CD14-positive monocyte (primary cell): ENCODE data around the gene CARD11. TPM values are rescaled to one million over a fixed set of nuclear protein-coding genes. Genes with fewer than 3 reads are reported as not detected.

Experiments
- DNase-seq, 3 donors: peaks; one replicate each; pipeline ENCODE4 v3.0.0-alpha.2; 2011 to 2022
- H2AFZ ChIP-seq: 2 replicates; pipeline ENCODE4 v1.6.0; 2012; ENCODE audit warnings: mild to moderate bottlenecking, low read depth, low read length, inconsistent platforms; ENCODE audit not compliant: insufficient read depth, poor library complexity, severe bottlenecking
- H3K27ac ChIP-seq, 2 donors: 1 replicate in 1 of 2; 2 replicates in 1 of 2; pipeline ENCODE4 v1.5.1; 2012 to 2013; ENCODE audit warnings: low read length in 2 of 2, control low read depth in 1 of 2, inconsistent platforms in 1 of 2, low read depth in 1 of 2, mild to moderate bottlenecking in 1 of 2
- H3K27me3 ChIP-seq, 2 donors: one replicate each; pipeline versions ENCODE4 v1.6.0 to v1.6.1; 2011 to 2013; ENCODE audit warnings: low read length in 2 of 2; ENCODE audit not compliant: control insufficient read depth in 2 of 2, insufficient read depth in 2 of 2
- H3K36me3 ChIP-seq, 2 donors: replicated peaks in 1 of 2; 1 replicate in 1 of 2; 2 replicates in 1 of 2; pipeline versions ENCODE4 v1.5.1 to v1.6.1; 2012 to 2013; ENCODE audit warnings: low read length in 2 of 2, control low read depth in 1 of 2, inconsistent platforms in 1 of 2, mild to moderate bottlenecking in 1 of 2; ENCODE audit not compliant: insufficient read depth in 2 of 2, control insufficient read depth in 1 of 2
- H3K4me1 ChIP-seq, 2 donors: 1 replicate in 1 of 2; 2 replicates in 1 of 2; pipeline versions ENCODE4 v1.5.1 to v1.6.1; 2012 to 2013; ENCODE audit warnings: low read length in 2 of 2, control low read depth in 1 of 2, inconsistent platforms in 1 of 2, mild to moderate bottlenecking in 1 of 2, moderate library complexity in 1 of 2; ENCODE audit not compliant: insufficient read depth in 2 of 2, control insufficient read depth in 1 of 2
- H3K4me2 ChIP-seq: replicated peaks from 2 replicates; pipeline ENCODE3; 2012; ENCODE audit warnings: low read length, moderate library complexity, mild to moderate bottlenecking; ENCODE audit not compliant: poor library complexity, severe bottlenecking; ENCODE audit errors: extremely low read depth
- H3K4me3 ChIP-seq, 3 experiments: fragments of 200-600 bp in 1 of 3; sonication (generic) in 1 of 3; replicated peaks in 1 of 3; 1 replicate in 2 of 3; 2 replicates in 1 of 3; pipeline ENCODE4 v1.5.1; 2011 to 2013; ENCODE audit warnings: low read length in 3 of 3, mild to moderate bottlenecking in 3 of 3, control low read depth in 2 of 3, low read depth in 2 of 3, inconsistent platforms in 1 of 3, moderate library complexity in 1 of 3
- H3K79me2 ChIP-seq: 2 replicates; pipeline ENCODE4 v1.6.0; 2012; ENCODE audit warnings: mild to moderate bottlenecking, control low read depth, inconsistent platforms, low read length, moderate library complexity; ENCODE audit not compliant: insufficient read depth
- H3K9ac ChIP-seq: 2 replicates; pipeline ENCODE4 v1.6.0; 2017; ENCODE audit warnings: low read length, mild to moderate bottlenecking; ENCODE audit not compliant: insufficient read depth, poor library complexity, severe bottlenecking
- H3K9me3 ChIP-seq, 2 donors: replicated peaks in 1 of 2; 1 replicate in 1 of 2; 2 replicates in 1 of 2; pipeline versions ENCODE4 v1.5.1 to v1.6.1; 2012 to 2013; ENCODE audit warnings: low read length in 2 of 2, control low read depth in 1 of 2; ENCODE audit not compliant: control insufficient read depth in 1 of 2, insufficient read depth in 1 of 2
- H4K20me1 ChIP-seq: 2 replicates; pipeline ENCODE4 v1.6.0; 2012; ENCODE audit warnings: mild to moderate bottlenecking, low read length, control low read depth, moderate library complexity; ENCODE audit not compliant: insufficient read depth
- H3K27ac Mint-ChIP-seq, 7 donors: one replicate each; pipeline ENCODE4 v1.8.0; 2020; ENCODE audit warnings: mild to moderate bottlenecking in 7 of 7, mixed read lengths in 7 of 7, moderate library complexity in 6 of 7, inconsistent platforms in 2 of 7
- H3K27me3 Mint-ChIP-seq, 3 donors: one replicate each; pipeline ENCODE4 v1.8.0; 2021 to 2022; ENCODE audit warnings: low read depth in 3 of 3, mild to moderate bottlenecking in 3 of 3, mixed read lengths in 3 of 3, moderate library complexity in 3 of 3, inconsistent platforms in 1 of 3
- H3K36me3 Mint-ChIP-seq, 2 donors: one replicate each; pipeline ENCODE4 v1.8.0; 2020; ENCODE audit warnings: mixed read lengths in 2 of 2, inconsistent platforms in 1 of 2, mild to moderate bottlenecking in 1 of 2
- H3K4me1 Mint-ChIP-seq: one replicate; pipeline ENCODE4 v1.8.0; 2020; ENCODE audit warnings: mild to moderate bottlenecking, mixed read lengths
- H3K4me3 Mint-ChIP-seq, 2 donors: one replicate each; pipeline ENCODE4 v1.8.0; 2020; ENCODE audit warnings: mild to moderate bottlenecking in 2 of 2, mixed read lengths in 2 of 2, moderate library complexity in 1 of 2
- H3K9me3 Mint-ChIP-seq, 7 donors: one replicate each; pipeline ENCODE4 v1.8.0; 2020 to 2022; ENCODE audit warnings: mixed read lengths in 7 of 7, mild to moderate bottlenecking in 6 of 7, moderate library complexity in 6 of 7, inconsistent platforms in 2 of 7
- CTCF ChIP-seq: fragments of 200-600 bp; IDR thresholded peaks from one replicate; pipeline ENCODE4 v1.8.0; 2022; ENCODE audit warnings: antibody characterized with exemption, mild to moderate bottlenecking
- WGBS: methylation state at CpG from one replicate; pipeline ENCODE4 v1.1.5; 2013; ENCODE audit warnings: missing lambda C conversion rate; ENCODE audit not compliant: insufficient coverage; 5-methylcytosine and 5-hydroxymethylcytosine counted together
- intact Hi-C, 2 donors: fragments of 100-400 bp; cut with micrococcal nuclease; formaldehyde crosslinking; loops; one replicate each; pipeline versions ENCODE4 v1.15.0 to v1.15.1; 2023
- polyA plus RNA-seq, 3 donors: library from polyadenylated mRNA; depleted of rRNA in 1 of 3; unstranded in 2 of 3; stranded (reverse) in 1 of 3; fragments of 300-500 nt in 2 of 3; fragments of >200 nt in 1 of 3; fragmentation: Illumina TruSeq in 2 of 3; gene quantifications; 1 replicate in 2 of 3; 2 replicates in 1 of 3; pipeline ENCODE4 v1.2.3, GENCODE V29; 2012 to 2021

Gene CARD11
- polyA plus RNA-seq, 3 donors: 0.04 to 0.17 TPM; not detected in 1

GRCh38 chr7:2896131-2896530 lies 147.5 kb downstream of the CARD11 start:
- peaks cover 4 to 9% (median 7%) of the 10 kb centered on the region in 3 donors for H3K27me3 Mint-ChIP-seq
- Histone ChIP-seq H3K9me3 (peaks cover 0 to 4% of the 10 kb centered on the region in 2 donors), H3K27ac (no peak overlapping the region), H3K4me1 (peaks cover 3 to 8% of the 10 kb centered on the region in 2 donors), H4K20me1 (no peaks in the 10 kb centered on the region), H3K27me3 (no peaks in the 10 kb centered on the region), H2AFZ (no peak overlapping the region), H3K9ac (no peak overlapping the region), H3K36me3 (no peaks in the 10 kb centered on the region), H3K4me3 (no peak overlapping the region), H3K4me2 (no peak overlapping the region), H3K79me2 (no peaks in the 10 kb centered on the region)
- TF ChIP-seq CTCF: no peak
- H3K36me3 Mint-ChIP-seq: no peaks in the 10 kb centered on the region
- no peak for DNase-seq
- peaks cover 0 to 10% (median 0%) of the 10 kb centered on the region in 7 donors for H3K9me3 Mint-ChIP-seq
- intact Hi-C loops: no loop called here
- no peak overlapping the region for H3K4me3 Mint-ChIP-seq
- H3K4me1 Mint-ChIP-seq: peaks cover 10% of the 10 kb centered on the region
- 95% methylated on average over 8 of the region's 10 CpGs for WGBS
- no peak overlapping the region for H3K27ac Mint-ChIP-seq

- peaks cover 5 to 13% (median 7%) of the 10 kb centered on the region in 3 donors for H3K27me3 Mint-ChIP-seq
- peak overlapping the region in 1 of 7 donors; percentile 2 for H3K27ac Mint-ChIP-seq
- no peak for DNase-seq
- Histone ChIP-seq H3K36me3 (no peaks in the 10 kb centered on the region), H3K9ac (no peak overlapping the region), H3K79me2 (no peaks in the 10 kb centered on the region), H3K27me3 (no peaks in the 10 kb centered on the region), H3K27ac (no peak overlapping the region), H2AFZ (peak overlapping the region; percentile 39), H3K4me1 (peaks cover 3 to 8% of the 10 kb centered on the region in 2 donors), H3K4me3 (no peak overlapping the region), H3K9me3 (peaks cover 0 to 4% of the 10 kb centered on the region in 2 donors), H4K20me1 (no peaks in the 10 kb centered on the region), H3K4me2 (no peak overlapping the region)
- no peak for TF ChIP-seq CTCF
- no peaks in the 10 kb centered on the region for H3K36me3 Mint-ChIP-seq
- peaks cover 0 to 8% (median 0%) of the 10 kb centered on the region in 7 donors for H3K9me3 Mint-ChIP-seq
- WGBS: 0% methylated on average over 9 of the region's 17 CpGs
- intact Hi-C loops: no loop called here
- peaks cover 10% of the 10 kb centered on the region for H3K4me1 Mint-ChIP-seq
- peak overlapping the region; percentile 32 to 54 for H3K4me3 Mint-ChIP-seq
These were observed 149.3 kb downstream of the CARD11 start for GRCh38 chr7:2894118-2894940.
